Neural progenitor cell (in vitro differentiated cells): Measurements from ENCODE around the gene FANCC. TPM values are rescaled to one million over a fixed set of nuclear protein-coding genes. Genes with fewer than 3 reads are reported as not detected.
A peak's percentile ranks its signal among the peaks of the same experiment; 100 is the strongest.

ENCODE experiments used
- DNase-seq: peaks from one replicate; pipeline ENCODE4 v3.0.0-alpha.2; 2016; ENCODE audit warnings: low spot score
- H2AFZ ChIP-seq: fragments of 200-600 bp; sonication (generic); replicated peaks from 2 replicates; pipeline ENCODE4 v1.6.1; 2016; ENCODE audit warnings: antibody characterized with exemption
- H3F3A ChIP-seq: fragments of 200-600 bp; sonication (generic); 2 replicates; pipeline ENCODE4 v1.6.1; 2016; ENCODE audit warnings: antibody characterized with exemption, low read depth
- H3K27ac ChIP-seq: fragments of 200-600 bp; sonication (generic); 2 replicates; pipeline ENCODE4 v1.5.1; 2016; ENCODE audit warnings: mild to moderate bottlenecking
- H3K27me3 ChIP-seq: fragments of 200-600 bp; sonication (generic); 2 replicates; pipeline ENCODE4 v1.6.1; 2016; ENCODE audit warnings: mild to moderate bottlenecking, moderate library complexity
- H3K36me3 ChIP-seq: fragments of 200-600 bp; sonication (generic); 2 replicates; pipeline ENCODE4 v1.5.1; 2016
- H3K4me1 ChIP-seq: fragments of 200-600 bp; sonication (generic); 2 replicates; pipeline ENCODE4 v1.6.1; 2016; ENCODE audit warnings: mixed run types
- H3K4me2 ChIP-seq: fragments of 200-600 bp; sonication (generic); 2 replicates; pipeline ENCODE4 v1.6.1; 2016
- H3K4me3 ChIP-seq: fragments of 200-600 bp; sonication (generic); 2 replicates; pipeline ENCODE4 v1.5.1; 2016
- H3K79me2 ChIP-seq: fragments of 200-600 bp; sonication (generic); 2 replicates; pipeline ENCODE4 v1.6.1; 2016; ENCODE audit warnings: low read depth
- H3K9ac ChIP-seq: fragments of 200-600 bp; sonication (generic); 2 replicates; pipeline ENCODE4 v1.6.1; 2016
- H3K9me3 ChIP-seq: fragments of 200-600 bp; sonication (generic); 2 replicates; pipeline ENCODE4 v1.5.1; 2016; ENCODE audit warnings: low read depth
- H4K20me1 ChIP-seq: fragments of 200-600 bp; sonication (generic); 2 replicates; pipeline ENCODE4 v1.6.1; 2016; ENCODE audit warnings: low read depth
- H3K27ac Mint-ChIP-seq: 3 replicates; pipeline ENCODE4 v1.8.0; 2021; ENCODE audit warnings: mixed read lengths
- H3K27me3 Mint-ChIP-seq: 2 replicates; pipeline ENCODE4 v1.8.0; 2022; ENCODE audit warnings: low read depth, mild to moderate bottlenecking, inconsistent platforms, moderate library complexity, mixed read lengths; ENCODE audit not compliant: insufficient read depth
- H3K36me3 Mint-ChIP-seq: 3 replicates; pipeline ENCODE4 v1.8.0; 2021; ENCODE audit warnings: mixed read lengths
- H3K4me1 Mint-ChIP-seq: 3 replicates; pipeline ENCODE4 v1.8.0; 2021; ENCODE audit warnings: mixed read lengths
- H3K4me3 Mint-ChIP-seq: 3 replicates; pipeline ENCODE4 v1.8.0; 2021; ENCODE audit warnings: mild to moderate bottlenecking, moderate library complexity, mixed read lengths
- H3K9me3 Mint-ChIP-seq: 3 replicates; pipeline ENCODE4 v1.8.0; 2020; ENCODE audit warnings: mixed read lengths
- CTCF ChIP-seq: fragments of 200-600 bp; sonication (generic); IDR thresholded peaks from 2 replicates; pipeline ENCODE4 v1.5.1; 2017; ENCODE audit warnings: antibody characterized with exemption, mild to moderate bottlenecking
- EZH2 ChIP-seq: fragments of 200-600 bp; sonication (generic); IDR thresholded peaks from 2 replicates; pipeline ENCODE4 v1.6.1; 2017; ENCODE audit warnings: antibody characterized with exemption, mild to moderate bottlenecking, moderate library complexity
- EZH2phosphoT487 ChIP-seq: fragments of 200-600 bp; sonication (generic); IDR thresholded peaks from 2 replicates; pipeline ENCODE4 v1.6.1; 2017; ENCODE audit warnings: antibody characterized with exemption
- total RNA-seq: library from RNA; depleted of rRNA; stranded (reverse); fragments of >200 nt; gene quantifications from 2 replicates; pipeline ENCODE4 v1.2.3, GENCODE V29; 2015; ENCODE audit warnings: low replicate concordance

The FANCC gene
- total RNA-seq, 1 donor from 2014 or later = 49.6 TPM

GRCh38 chr9:95110921-95111525 lies 206.5 kb downstream of the FANCC start:
- Mint-ChIP-seq H3K36me3 (peaks cover 15% of the 10 kb centered on the region), H3K4me3 (no peak overlapping the region), H3K27ac (no peak overlapping the region), H3K9me3 (no peaks in the 10 kb centered on the region), H3K27me3 (peaks cover 2% of the 10 kb centered on the region), H3K4me1 (peaks cover 19% of the 10 kb centered on the region)
- no peaks in the 10 kb centered on the region for H3K27me3 ChIP-seq
- H3K9me3 ChIP-seq = no peaks in the 10 kb centered on the region
- TF ChIP-seq CTCF (no peak), EZH2phosphoT487 (no peak), EZH2 (no peak)
- no peak overlapping the region for H2AFZ ChIP-seq
- H4K20me1 ChIP-seq = no peaks in the 10 kb centered on the region
- no peaks in the 10 kb centered on the region for H3K79me2 ChIP-seq
- no peaks in the 10 kb centered on the region for H3K36me3 ChIP-seq
- no peaks in the 10 kb centered on the region for H3F3A ChIP-seq
- H3K9ac ChIP-seq = no peak overlapping the region
- no peak overlapping the region for H3K4me2 ChIP-seq
- H3K27ac ChIP-seq = no peak overlapping the region
- no peak for DNase-seq
- no peaks in the 10 kb centered on the region for H3K4me1 ChIP-seq
- H3K4me3 ChIP-seq = no peak overlapping the region

DNA sequence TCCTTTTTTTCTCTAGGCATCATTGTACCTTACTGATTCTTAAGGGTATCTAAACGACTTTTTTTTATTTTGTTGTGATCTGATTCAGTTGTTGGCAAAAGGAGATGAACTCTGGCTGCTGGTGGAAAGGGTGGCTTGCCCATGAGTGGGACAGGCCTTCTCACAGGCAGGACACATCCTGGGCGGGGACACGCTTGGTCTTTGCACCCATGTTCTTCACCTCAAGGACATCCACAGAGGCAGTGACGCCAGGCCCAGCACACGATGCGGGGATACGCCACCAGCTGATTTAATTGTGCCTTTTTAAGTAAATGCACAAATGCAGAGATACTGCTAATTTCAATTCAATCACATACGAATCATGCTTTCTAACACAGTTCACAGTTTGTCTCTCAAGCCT lies 208.1 kb downstream of the FANCC start:
- no peak overlapping the region for H3K4me2 ChIP-seq
- H3K9me3 ChIP-seq = no peaks in the 10 kb centered on the region
- peak overlapping the region; percentile 7 for H3K27ac Mint-ChIP-seq
- H3K4me3 Mint-ChIP-seq = no peak overlapping the region
- no peak overlapping the region for H3K27ac ChIP-seq
- H3K4me3 ChIP-seq = no peak overlapping the region
- DNase-seq = no peak
- TF ChIP-seq CTCF (no peak), EZH2 (no peak), EZH2phosphoT487 (no peak)
- peaks cover 2% of the 10 kb centered on the region for H3K27me3 Mint-ChIP-seq
- H3K4me1 ChIP-seq = no peaks in the 10 kb centered on the region
- no peaks in the 10 kb centered on the region for H3K9me3 Mint-ChIP-seq
- H3K4me1 Mint-ChIP-seq = peaks cover 17% of the 10 kb centered on the region
- no peaks in the 10 kb centered on the region for H4K20me1 ChIP-seq
- no peaks in the 10 kb centered on the region for H3K79me2 ChIP-seq
- H3F3A ChIP-seq = no peaks in the 10 kb centered on the region
- no peaks in the 10 kb centered on the region for H3K27me3 ChIP-seq
- peaks cover 21% of the 10 kb centered on the region for H3K36me3 Mint-ChIP-seq
- H2AFZ ChIP-seq = no peak overlapping the region
- H3K36me3 ChIP-seq = no peaks in the 10 kb centered on the region
- H3K9ac ChIP-seq = no peak overlapping the region

DNA sequence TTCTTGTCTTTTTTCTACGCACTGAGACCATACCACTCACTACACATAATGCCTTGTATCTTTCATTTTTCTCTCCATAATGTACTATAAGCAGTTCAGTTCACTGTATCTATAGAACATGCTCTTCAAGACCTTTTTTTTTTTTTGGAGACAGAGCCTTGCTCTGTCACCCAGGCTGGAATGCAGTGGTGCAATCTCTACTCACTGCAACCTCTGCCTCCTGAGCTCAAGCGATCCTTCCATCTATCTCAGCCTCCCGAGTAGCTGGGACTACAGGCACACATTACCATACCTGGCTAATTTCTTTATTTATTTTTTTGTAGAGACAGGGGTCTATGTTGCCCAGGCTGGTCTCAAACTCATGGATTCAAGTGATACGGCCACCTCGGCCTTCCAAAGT lies 208.7 kb downstream of the FANCC start:
- no peak overlapping the region for H3K9ac ChIP-seq
- no peak for TF ChIP-seq EZH2
- TF ChIP-seq EZH2phosphoT487 = no peak
- TF ChIP-seq CTCF = no peak
- no peak overlapping the region for H3K4me3 Mint-ChIP-seq
- H3K27ac ChIP-seq = no peak overlapping the region
- H3K79me2 ChIP-seq = no peaks in the 10 kb centered on the region
- no peaks in the 10 kb centered on the region for H3K9me3 ChIP-seq
- H3K27me3 ChIP-seq = no peaks in the 10 kb centered on the region
- H3K4me2 ChIP-seq = no peak overlapping the region
- H3K36me3 Mint-ChIP-seq = peaks cover 21% of the 10 kb centered on the region
- peaks cover 2% of the 10 kb centered on the region for H3K27me3 Mint-ChIP-seq
- H3K4me1 ChIP-seq = no peaks in the 10 kb centered on the region
- H3K4me3 ChIP-seq = no peak overlapping the region
- DNase-seq = no peak
- H3K36me3 ChIP-seq = no peaks in the 10 kb centered on the region
- no peaks in the 10 kb centered on the region for H4K20me1 ChIP-seq
- peaks cover 17% of the 10 kb centered on the region for H3K4me1 Mint-ChIP-seq
- H3K9me3 Mint-ChIP-seq = no peaks in the 10 kb centered on the region
- no peak overlapping the region for H2AFZ ChIP-seq
- no peak overlapping the region for H3K27ac Mint-ChIP-seq
- H3F3A ChIP-seq = no peaks in the 10 kb centered on the region
